Neural cell (in vitro differentiated cells): ENCODE data around the gene TSGA10.

Experiments used
- MXI1 ChIP-seq: fragments of 450-650 bp; conservative IDR thresholded peaks from 2 replicates; pipeline ENCODE4 v1.6.1; 2014; ENCODE audit warnings: antibody characterized with exemption, mild to moderate bottlenecking; ENCODE audit not compliant: poor library complexity, severe bottlenecking
- TF ChIP-seq, protein P1 (sequence below): fragments of 450-650 bp; IDR thresholded peaks from 2 replicates; pipeline ENCODE4 v1.5.1; 2014; ENCODE audit warnings: antibody characterized with exemption, mild to moderate bottlenecking, moderate library complexity; ENCODE audit not compliant: poor library complexity, severe bottlenecking
- TF ChIP-seq, protein P2 (sequence below): IDR thresholded peaks from 2 replicates; pipeline ENCODE4 v1.6.1; 2012; ENCODE audit warnings: borderline replicate concordance

- TF ChIP-seq, protein P1, sequence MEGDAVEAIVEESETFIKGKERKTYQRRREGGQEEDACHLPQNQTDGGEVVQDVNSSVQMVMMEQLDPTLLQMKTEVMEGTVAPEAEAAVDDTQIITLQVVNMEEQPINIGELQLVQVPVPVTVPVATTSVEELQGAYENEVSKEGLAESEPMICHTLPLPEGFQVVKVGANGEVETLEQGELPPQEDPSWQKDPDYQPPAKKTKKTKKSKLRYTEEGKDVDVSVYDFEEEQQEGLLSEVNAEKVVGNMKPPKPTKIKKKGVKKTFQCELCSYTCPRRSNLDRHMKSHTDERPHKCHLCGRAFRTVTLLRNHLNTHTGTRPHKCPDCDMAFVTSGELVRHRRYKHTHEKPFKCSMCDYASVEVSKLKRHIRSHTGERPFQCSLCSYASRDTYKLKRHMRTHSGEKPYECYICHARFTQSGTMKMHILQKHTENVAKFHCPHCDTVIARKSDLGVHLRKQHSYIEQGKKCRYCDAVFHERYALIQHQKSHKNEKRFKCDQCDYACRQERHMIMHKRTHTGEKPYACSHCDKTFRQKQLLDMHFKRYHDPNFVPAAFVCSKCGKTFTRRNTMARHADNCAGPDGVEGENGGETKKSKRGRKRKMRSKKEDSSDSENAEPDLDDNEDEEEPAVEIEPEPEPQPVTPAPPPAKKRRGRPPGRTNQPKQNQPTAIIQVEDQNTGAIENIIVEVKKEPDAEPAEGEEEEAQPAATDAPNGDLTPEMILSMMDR = no peak
- no peak for TF ChIP-seq MXI1
- TF ChIP-seq, protein P2, sequence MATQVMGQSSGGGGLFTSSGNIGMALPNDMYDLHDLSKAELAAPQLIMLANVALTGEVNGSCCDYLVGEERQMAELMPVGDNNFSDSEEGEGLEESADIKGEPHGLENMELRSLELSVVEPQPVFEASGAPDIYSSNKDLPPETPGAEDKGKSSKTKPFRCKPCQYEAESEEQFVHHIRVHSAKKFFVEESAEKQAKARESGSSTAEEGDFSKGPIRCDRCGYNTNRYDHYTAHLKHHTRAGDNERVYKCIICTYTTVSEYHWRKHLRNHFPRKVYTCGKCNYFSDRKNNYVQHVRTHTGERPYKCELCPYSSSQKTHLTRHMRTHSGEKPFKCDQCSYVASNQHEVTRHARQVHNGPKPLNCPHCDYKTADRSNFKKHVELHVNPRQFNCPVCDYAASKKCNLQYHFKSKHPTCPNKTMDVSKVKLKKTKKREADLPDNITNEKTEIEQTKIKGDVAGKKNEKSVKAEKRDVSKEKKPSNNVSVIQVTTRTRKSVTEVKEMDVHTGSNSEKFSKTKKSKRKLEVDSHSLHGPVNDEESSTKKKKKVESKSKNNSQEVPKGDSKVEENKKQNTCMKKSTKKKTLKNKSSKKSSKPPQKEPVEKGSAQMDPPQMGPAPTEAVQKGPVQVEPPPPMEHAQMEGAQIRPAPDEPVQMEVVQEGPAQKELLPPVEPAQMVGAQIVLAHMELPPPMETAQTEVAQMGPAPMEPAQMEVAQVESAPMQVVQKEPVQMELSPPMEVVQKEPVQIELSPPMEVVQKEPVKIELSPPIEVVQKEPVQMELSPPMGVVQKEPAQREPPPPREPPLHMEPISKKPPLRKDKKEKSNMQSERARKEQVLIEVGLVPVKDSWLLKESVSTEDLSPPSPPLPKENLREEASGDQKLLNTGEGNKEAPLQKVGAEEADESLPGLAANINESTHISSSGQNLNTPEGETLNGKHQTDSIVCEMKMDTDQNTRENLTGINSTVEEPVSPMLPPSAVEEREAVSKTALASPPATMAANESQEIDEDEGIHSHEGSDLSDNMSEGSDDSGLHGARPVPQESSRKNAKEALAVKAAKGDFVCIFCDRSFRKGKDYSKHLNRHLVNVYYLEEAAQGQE = no peak
These were observed 50.7 kb downstream of the TSGA10 start for GRCh38 chr2:99104006-99104405.
